ENCODE measurements around the gene NRN1L.

GRCh38 chr16:67844497-67844896 is 40.2 kb upstream of the NRN1L start:
- TF ChIP-seq POLR2A (IDR thresholded peaks at IDR 0.05; ENCODE audit: low read length) (no peak), GATA1 (IDR thresholded peaks at IDR 0.05; ENCODE audit: low read depth, low read length) (no peak)
